Measurements from ENCODE around the gene ETFB. TPM values are rescaled to one million over a fixed set of nuclear protein-coding genes. Genes with fewer than 3 reads are reported as not detected.

ETFB gene
- total RNA-seq, 2 donors from 2014 or later: 44.4 to 50.8 TPM

- no peak for DNase-seq (ENCODE audit: low spot score)
- intact Hi-C loops (cut with DNase I): no loop called here
These were observed 14.2 kb upstream of the ETFB start for GRCh38 chr19:51380379-51380778.

GRCh38 chr19:51377422-51377821 is 11.2 kb upstream of the ETFB start:
- intact Hi-C loops (cut with DNase I): no loop called here
- no peak for DNase-seq (ENCODE audit: low spot score)

- DNase-seq (ENCODE audit: low spot score): no peak
- intact Hi-C loops (cut with DNase I): no loop called here
These were observed 9.5 kb upstream of the ETFB start for GRCh38 chr19:51375504-51376221.

GRCh38 chr19:51372649-51373504 is 6.7 kb upstream of the ETFB start, which contains the start of gene NKG7:
Gene NKG7, minus strand, starts transcription at chr19:51372654. Its CDS starts 119 bp downstream, at chr19:51372535.
- DNase-seq (ENCODE audit: low spot score): no peak
- intact Hi-C loops (cut with DNase I): no loop called here

GRCh38 chr19:51372021-51372648 is 5.9 kb upstream of the ETFB start:
- no peak for DNase-seq (ENCODE audit: low spot score)
- intact Hi-C loops (cut with DNase I): no loop called here

- DNase-seq (ENCODE audit: low spot score): no peak
- intact Hi-C loops (cut with DNase I): no loop called here
These were observed 5.0 kb upstream of the ETFB start for GRCh38 chr19:51371186-51371690.

GRCh38 chr19:51370230-51370629 is 4.0 kb upstream of the ETFB start:
- intact Hi-C loops (cut with DNase I): no loop called here

GRCh38 chr19:51368366-51369282 is 2.4 kb upstream of the ETFB start, which contains the start of gene CLDND2:
Gene CLDND2, minus strand, starts transcription at chr19:51369003. Its CDS starts 426 bp downstream, at chr19:51368577.
- intact Hi-C loops (cut with DNase I): no loop called here
- no peak for DNase-seq (ENCODE audit: low spot score)

More at GRCh38 chr19:51370230-51370629, 4.0 kb upstream of the ETFB start:
- no peak for DNase-seq (ENCODE audit: low spot score)

GRCh38 chr19:51367565-51368365 is 1.6 kb upstream of the ETFB start:
- intact Hi-C loops (cut with DNase I): loop anchor here in 1 of 2 donors (2.0 kb wide), 1 partner anchor 27 kb away; no protein-coding TSS in a partner anchor
- DNase-seq (ENCODE audit: low spot score): peak; percentile 100

GRCh38 chr19:51367255-51367564 is 1.0 kb upstream of the ETFB start:
- intact Hi-C loops (cut with DNase I): loop anchor here in 1 of 2 donors (2.0 kb wide), 1 partner anchor 28 kb away; no protein-coding TSS in a partner anchor
- no peak for DNase-seq (ENCODE audit: low spot score)

- intact Hi-C loops (cut with DNase I): loop anchor here in 1 of 2 donors (2.0 kb wide), 1 partner anchor 28 kb away; no protein-coding TSS in a partner anchor
- peak; percentile 99 for DNase-seq (ENCODE audit: low spot score)
These were observed 434 bp upstream of the ETFB start for GRCh38 chr19:51366389-51367254.

- no peak for DNase-seq (ENCODE audit: low spot score)
- intact Hi-C loops (cut with DNase I): no loop called here
These were observed 800 bp downstream of the ETFB start for GRCh38 chr19:51365211-51365964.

GRCh38 chr19:51364200-51365106 is 1.7 kb downstream of the ETFB start:
- DNase-seq (ENCODE audit: low spot score): no peak
- intact Hi-C loops (cut with DNase I): no loop called here

- no peak for DNase-seq (ENCODE audit: low spot score)
- intact Hi-C loops (cut with DNase I): no loop called here
These were observed 4.9 kb downstream of the ETFB start for GRCh38 chr19:51361239-51361638.

- intact Hi-C loops (cut with DNase I): no loop called here
- no peak for DNase-seq (ENCODE audit: low spot score)
These were observed 6.9 kb downstream of the ETFB start for GRCh38 chr19:51359294-51359693.

Data from posterior vena cava (tissue), 2 donors.